T-helper 1 cell treated with Interleukin-12 subunit alpha and Interleukin-12 subunit beta and Interleukin-4 antibody, amounts not matched to agents 30 μg/mL and 1 μg/mL, for 36 hours (primary cell): Measurements from ENCODE around the gene KANK4.

ENCODE experiments used
- H3K27ac Mint-ChIP-seq: one replicate; pipeline ENCODE4 v1.8.0; 2021; ENCODE audit warnings: mild to moderate bottlenecking, mixed read lengths
- H3K27me3 Mint-ChIP-seq: one replicate; pipeline ENCODE4 v1.8.0; 2021; ENCODE audit warnings: low read depth, mixed read lengths
- H3K36me3 Mint-ChIP-seq: one replicate; pipeline ENCODE4 v1.8.0; 2021; ENCODE audit warnings: low read depth, mixed read lengths
- H3K4me1 Mint-ChIP-seq: one replicate; pipeline ENCODE4 v1.8.0; 2021; ENCODE audit warnings: low read depth, mixed read lengths
- H3K4me3 Mint-ChIP-seq: one replicate; pipeline ENCODE4 v1.8.0; 2021; ENCODE audit warnings: mild to moderate bottlenecking, moderate library complexity, mixed read lengths
- H3K9me3 Mint-ChIP-seq: one replicate; pipeline ENCODE4 v1.8.0; 2021; ENCODE audit warnings: mixed read lengths

Gene KANK4

GRCh38 chr1:62349470-62350233 is 30.4 kb upstream of the KANK4 start:
- Mint-ChIP-seq H3K36me3 (no peaks in the 10 kb centered on the region), H3K4me1 (no peaks in the 10 kb centered on the region), H3K4me3 (no peak overlapping the region), H3K27me3 (no peaks in the 10 kb centered on the region), H3K27ac (no peak overlapping the region), H3K9me3 (no peaks in the 10 kb centered on the region)

DNA sequence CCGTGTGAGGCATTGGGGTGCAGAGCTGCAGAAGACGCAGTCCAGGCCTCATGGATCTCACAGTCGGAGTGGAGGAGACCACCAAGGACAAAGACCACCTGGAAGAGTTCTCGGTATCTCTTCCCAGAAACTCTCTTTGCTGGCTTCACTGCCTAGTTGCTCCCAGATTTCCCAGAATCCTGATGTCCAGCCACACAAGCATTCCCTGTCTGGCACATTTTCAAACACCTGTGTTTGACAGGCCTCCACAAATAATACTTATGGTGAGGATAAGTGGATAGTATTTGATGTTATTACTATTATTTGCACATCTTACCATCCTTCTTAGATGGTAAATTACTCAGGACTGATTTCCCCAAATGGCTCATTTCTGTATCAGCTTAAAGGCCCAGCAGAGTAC is 27.7 kb upstream of the KANK4 start:
- H3K4me1 Mint-ChIP-seq = no peaks in the 10 kb centered on the region
- H3K4me3 Mint-ChIP-seq = no peak overlapping the region
- no peaks in the 10 kb centered on the region for H3K36me3 Mint-ChIP-seq
- no peaks in the 10 kb centered on the region for H3K9me3 Mint-ChIP-seq
- H3K27me3 Mint-ChIP-seq = no peaks in the 10 kb centered on the region
- no peak overlapping the region for H3K27ac Mint-ChIP-seq

- H3K36me3 Mint-ChIP-seq = no peaks in the 10 kb centered on the region
- H3K4me3 Mint-ChIP-seq = no peak overlapping the region
- no peaks in the 10 kb centered on the region for H3K9me3 Mint-ChIP-seq
- no peaks in the 10 kb centered on the region for H3K4me1 Mint-ChIP-seq
- H3K27me3 Mint-ChIP-seq = no peaks in the 10 kb centered on the region
- H3K27ac Mint-ChIP-seq = no peak overlapping the region
These were observed 24.7 kb upstream of the KANK4 start for GRCh38 chr1:62343911-62344310.

DNA sequence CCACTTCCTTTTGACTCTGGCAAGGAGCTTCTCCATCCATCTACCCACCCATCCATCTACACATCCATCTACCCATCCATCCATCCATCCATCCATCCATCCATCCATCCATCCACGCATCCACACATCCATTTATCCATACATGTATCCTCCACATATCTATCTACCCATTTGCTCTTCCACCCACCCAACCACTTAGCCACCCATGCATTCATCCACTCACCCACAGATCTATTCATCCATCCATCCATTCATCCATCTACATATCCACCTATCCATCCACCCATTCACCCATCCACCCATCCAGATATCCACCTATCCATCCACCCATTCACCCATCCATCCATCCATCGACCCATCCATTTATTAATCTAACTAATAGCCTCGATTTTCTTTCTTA is 23.0 kb upstream of the KANK4 start:
- no peaks in the 10 kb centered on the region for H3K27me3 Mint-ChIP-seq
- no peak overlapping the region for H3K4me3 Mint-ChIP-seq
- H3K9me3 Mint-ChIP-seq = no peaks in the 10 kb centered on the region
- H3K4me1 Mint-ChIP-seq = no peaks in the 10 kb centered on the region
- H3K27ac Mint-ChIP-seq = no peak overlapping the region
- H3K36me3 Mint-ChIP-seq = no peaks in the 10 kb centered on the region

DNA sequence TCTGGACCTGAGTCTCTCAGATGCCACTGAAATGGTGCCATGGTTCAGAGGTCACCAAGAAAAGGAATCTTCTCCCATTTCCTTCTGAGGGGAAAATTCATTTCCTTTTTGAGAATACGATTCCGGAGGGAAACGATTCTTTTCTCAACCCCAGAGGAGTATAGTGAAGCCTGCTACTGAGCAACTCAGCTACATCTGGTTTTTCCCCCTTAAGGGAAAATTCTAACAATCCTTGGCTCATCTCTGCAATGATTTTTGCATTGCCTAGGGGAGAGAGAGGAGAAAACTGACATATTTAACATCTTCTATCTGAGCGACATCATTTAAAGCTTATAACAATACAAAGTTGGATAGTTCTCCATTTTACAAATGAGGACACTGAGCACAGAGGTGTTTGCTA is 22.4 kb upstream of the KANK4 start:
- Mint-ChIP-seq H3K9me3 (no peaks in the 10 kb centered on the region), H3K4me1 (no peaks in the 10 kb centered on the region), H3K36me3 (no peaks in the 10 kb centered on the region), H3K27me3 (no peaks in the 10 kb centered on the region), H3K27ac (no peak overlapping the region), H3K4me3 (no peak overlapping the region)

DNA sequence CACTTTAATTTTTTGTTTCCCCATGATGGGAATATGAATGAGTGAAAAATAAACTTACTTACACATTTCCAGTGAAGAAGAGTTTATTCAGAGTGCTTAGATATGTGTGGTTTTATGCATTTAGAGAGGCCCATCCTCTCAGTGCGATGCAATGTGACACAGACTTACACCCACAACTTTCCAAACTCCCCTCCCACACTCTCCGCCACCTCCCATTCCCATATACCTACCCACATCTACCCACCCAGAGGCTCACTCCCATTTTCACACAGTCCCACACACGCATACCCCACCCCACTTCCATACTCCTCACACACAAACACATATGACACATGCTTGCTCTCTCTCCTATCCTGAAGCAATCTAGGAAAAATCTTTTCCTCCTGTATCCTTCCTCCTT is 21.9 kb upstream of the KANK4 start:
- no peak overlapping the region for H3K4me3 Mint-ChIP-seq
- H3K9me3 Mint-ChIP-seq = no peaks in the 10 kb centered on the region
- no peak overlapping the region for H3K27ac Mint-ChIP-seq
- no peaks in the 10 kb centered on the region for H3K36me3 Mint-ChIP-seq
- no peaks in the 10 kb centered on the region for H3K27me3 Mint-ChIP-seq
- no peaks in the 10 kb centered on the region for H3K4me1 Mint-ChIP-seq

GRCh38 chr1:62337706-62338631 is 18.7 kb upstream of the KANK4 start:
- no peak overlapping the region for H3K4me3 Mint-ChIP-seq
- no peaks in the 10 kb centered on the region for H3K9me3 Mint-ChIP-seq
- H3K36me3 Mint-ChIP-seq = no peaks in the 10 kb centered on the region
- no peaks in the 10 kb centered on the region for H3K27me3 Mint-ChIP-seq
- H3K27ac Mint-ChIP-seq = no peak overlapping the region
- H3K4me1 Mint-ChIP-seq = no peaks in the 10 kb centered on the region

DNA sequence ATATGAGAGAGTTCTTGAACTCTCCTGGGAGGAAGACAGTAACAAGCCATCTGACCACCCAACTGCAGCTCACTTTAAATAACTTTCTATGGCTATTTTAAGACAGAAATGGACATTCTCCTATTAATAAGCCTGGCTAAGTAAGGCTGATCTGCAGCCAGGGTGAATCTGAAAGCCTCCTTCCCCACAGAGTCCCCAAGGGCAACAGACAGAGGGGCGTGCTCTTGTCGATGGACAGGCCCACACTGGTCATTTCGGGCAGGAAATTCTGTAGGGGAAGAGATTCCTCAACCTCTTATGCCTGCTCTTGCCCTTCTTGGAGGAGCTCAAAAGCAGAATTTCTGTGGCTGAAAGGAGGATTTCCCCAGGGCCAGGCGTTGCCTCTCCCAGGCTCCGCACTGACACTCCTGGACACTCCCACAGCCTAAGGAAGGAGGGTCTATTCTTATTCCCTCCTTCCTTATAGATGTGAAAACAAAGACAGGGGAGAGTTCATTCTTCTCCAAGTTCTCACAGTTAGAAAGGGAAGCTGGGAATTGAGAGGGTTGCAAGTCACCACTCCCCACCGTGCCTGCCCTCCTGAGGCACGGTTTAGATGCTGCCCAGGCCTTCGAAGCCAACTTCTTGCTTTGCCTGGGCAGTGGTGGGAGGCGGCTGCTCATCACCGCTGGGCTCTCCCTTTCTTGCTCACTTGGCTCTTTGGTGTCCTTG is 17.9 kb upstream of the KANK4 start:
- Mint-ChIP-seq H3K27me3 (no peaks in the 10 kb centered on the region), H3K27ac (no peak overlapping the region), H3K4me1 (no peaks in the 10 kb centered on the region), H3K9me3 (no peaks in the 10 kb centered on the region), H3K4me3 (no peak overlapping the region), H3K36me3 (no peaks in the 10 kb centered on the region)

DNA sequence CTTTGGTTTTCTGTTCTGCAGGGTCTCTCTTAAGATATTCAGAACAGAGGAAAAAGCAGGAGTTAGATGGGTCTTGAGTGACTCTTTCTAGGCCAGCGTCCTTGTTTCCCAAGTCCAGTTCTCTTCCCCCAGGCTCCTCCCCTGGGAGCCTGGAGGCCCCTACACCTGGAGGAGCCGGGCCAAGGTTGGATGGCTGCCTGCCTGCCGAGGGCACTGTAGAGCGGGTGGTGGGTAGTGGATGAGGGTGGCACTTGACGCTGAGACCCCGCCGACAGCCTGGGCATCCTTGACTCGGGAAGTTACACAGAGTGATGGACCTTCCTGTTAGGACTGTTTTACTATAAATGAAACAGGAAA is 17.4 kb upstream of the KANK4 start:
- H3K27ac Mint-ChIP-seq = no peak overlapping the region
- H3K27me3 Mint-ChIP-seq = no peaks in the 10 kb centered on the region
- no peaks in the 10 kb centered on the region for H3K9me3 Mint-ChIP-seq
- H3K36me3 Mint-ChIP-seq = no peaks in the 10 kb centered on the region
- H3K4me1 Mint-ChIP-seq = no peaks in the 10 kb centered on the region
- no peak overlapping the region for H3K4me3 Mint-ChIP-seq

DNA sequence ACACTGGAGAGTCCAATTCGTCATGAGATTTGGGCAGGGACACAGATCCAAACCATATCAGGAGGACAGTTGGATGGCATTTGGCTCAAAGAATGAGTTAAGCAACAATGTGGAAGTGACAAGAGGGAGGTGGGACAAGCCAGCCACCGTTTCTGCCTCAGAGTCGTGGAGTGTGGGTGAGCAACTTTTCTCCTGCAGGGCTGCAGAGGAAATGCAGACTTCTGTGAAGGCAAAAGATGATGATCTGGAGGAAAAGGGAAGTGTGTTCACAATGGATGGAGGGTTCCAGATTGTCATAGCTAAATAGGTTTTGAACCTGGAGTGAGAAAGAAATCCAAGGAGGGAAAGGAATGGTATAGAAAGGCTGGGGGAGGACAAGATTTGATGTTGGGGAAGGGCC is 16.4 kb upstream of the KANK4 start:
- no peaks in the 10 kb centered on the region for H3K36me3 Mint-ChIP-seq
- H3K4me3 Mint-ChIP-seq = no peak overlapping the region
- no peak overlapping the region for H3K27ac Mint-ChIP-seq
- no peaks in the 10 kb centered on the region for H3K9me3 Mint-ChIP-seq
- no peaks in the 10 kb centered on the region for H3K27me3 Mint-ChIP-seq
- H3K4me1 Mint-ChIP-seq = no peaks in the 10 kb centered on the region

DNA sequence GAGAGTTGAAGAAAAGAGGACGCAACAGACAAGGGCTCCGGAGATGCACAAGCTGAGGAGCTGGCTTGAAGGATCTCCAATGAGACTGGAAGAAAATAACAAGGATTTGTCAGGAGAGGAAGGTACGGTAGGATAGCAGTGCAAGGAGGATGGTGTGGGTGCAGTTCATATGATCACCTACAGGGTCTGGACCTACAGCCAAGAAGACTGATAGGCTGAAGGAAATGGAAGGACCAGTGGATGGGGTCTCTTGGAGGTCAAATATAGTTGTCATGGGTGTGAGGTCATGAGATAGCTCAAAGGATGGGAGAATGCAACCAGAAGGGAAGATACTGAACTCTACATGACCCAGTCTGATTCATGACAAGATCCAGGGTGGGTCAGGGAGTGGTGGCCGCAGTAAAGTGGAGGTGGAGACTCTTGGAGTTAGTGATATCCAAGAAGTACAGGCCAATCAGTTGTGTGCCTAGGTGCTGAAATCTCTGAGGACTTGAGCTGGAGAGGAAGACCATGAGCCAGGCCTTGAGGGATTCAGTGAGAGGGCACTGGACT is 15.3 kb upstream of the KANK4 start:
- H3K36me3 Mint-ChIP-seq = no peaks in the 10 kb centered on the region
- no peaks in the 10 kb centered on the region for H3K4me1 Mint-ChIP-seq
- H3K27me3 Mint-ChIP-seq = no peaks in the 10 kb centered on the region
- H3K27ac Mint-ChIP-seq = no peak overlapping the region
- no peak overlapping the region for H3K4me3 Mint-ChIP-seq
- H3K9me3 Mint-ChIP-seq = no peaks in the 10 kb centered on the region

DNA sequence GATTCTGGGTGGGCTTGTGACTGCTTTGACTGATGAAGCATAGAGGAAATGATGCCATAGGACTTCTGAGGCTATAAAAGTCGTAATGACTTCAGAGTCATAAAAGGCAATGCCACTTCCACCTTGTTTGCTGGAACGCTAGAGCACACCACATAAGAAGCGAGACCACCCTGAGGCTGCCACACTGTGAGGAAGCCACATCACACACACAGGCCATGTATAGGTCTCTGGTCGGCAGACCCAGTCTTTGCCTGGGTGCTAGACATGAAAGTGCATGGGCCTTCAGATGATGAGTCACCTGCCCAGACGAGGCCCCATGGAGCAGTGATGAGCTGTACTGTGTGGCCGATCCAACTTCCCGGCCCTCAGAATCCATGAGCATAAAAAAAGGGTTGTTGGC is 14.2 kb upstream of the KANK4 start:
- no peaks in the 10 kb centered on the region for H3K4me1 Mint-ChIP-seq
- no peaks in the 10 kb centered on the region for H3K36me3 Mint-ChIP-seq
- H3K27ac Mint-ChIP-seq = no peak overlapping the region
- no peak overlapping the region for H3K4me3 Mint-ChIP-seq
- H3K27me3 Mint-ChIP-seq = no peaks in the 10 kb centered on the region
- no peaks in the 10 kb centered on the region for H3K9me3 Mint-ChIP-seq

DNA sequence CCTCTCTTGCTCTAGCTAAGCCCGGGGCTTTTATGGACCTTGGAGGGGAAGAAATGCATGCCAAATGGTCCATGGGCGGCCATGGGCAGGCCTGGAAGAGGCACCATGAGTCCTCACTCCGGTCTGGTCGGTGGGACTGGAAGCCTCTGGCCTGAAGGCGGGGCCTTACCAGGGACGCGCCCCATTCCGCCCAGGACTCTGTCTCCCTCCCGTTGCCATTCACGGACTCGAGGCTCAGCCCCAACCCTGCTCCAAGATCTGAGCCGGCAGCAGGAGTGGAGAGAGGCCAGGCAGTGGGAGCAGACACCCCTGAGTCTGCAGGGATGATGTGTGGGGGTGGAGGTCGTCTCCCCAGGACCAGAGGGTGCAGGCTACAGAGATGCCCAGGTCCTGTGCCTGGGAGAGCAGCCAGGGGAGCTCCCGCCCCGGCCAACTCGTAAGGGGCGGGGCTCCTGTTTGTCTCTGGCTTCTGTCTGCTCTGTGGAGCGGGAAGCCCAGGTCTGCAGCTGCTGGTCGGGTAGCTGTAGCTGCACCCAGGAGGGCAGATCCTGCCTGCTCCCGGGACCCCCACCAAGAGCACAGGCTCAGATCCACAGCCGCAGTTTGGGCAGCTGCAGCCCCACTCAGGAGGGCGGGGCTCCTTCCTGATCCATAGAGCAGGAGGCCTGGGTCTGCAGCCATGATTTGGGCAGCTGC is 8.3 kb upstream of the KANK4 start:
- H3K27me3 Mint-ChIP-seq = no peaks in the 10 kb centered on the region
- H3K4me1 Mint-ChIP-seq = no peaks in the 10 kb centered on the region
- no peaks in the 10 kb centered on the region for H3K36me3 Mint-ChIP-seq
- H3K4me3 Mint-ChIP-seq = no peak overlapping the region
- no peak overlapping the region for H3K27ac Mint-ChIP-seq
- H3K9me3 Mint-ChIP-seq = no peaks in the 10 kb centered on the region

- H3K9me3 Mint-ChIP-seq = no peaks in the 10 kb centered on the region
- H3K27ac Mint-ChIP-seq = no peak overlapping the region
- H3K27me3 Mint-ChIP-seq = no peaks in the 10 kb centered on the region
- H3K4me3 Mint-ChIP-seq = no peak overlapping the region
- H3K4me1 Mint-ChIP-seq = no peaks in the 10 kb centered on the region
- no peaks in the 10 kb centered on the region for H3K36me3 Mint-ChIP-seq
These were observed 6.4 kb upstream of the KANK4 start for GRCh38 chr1:62325681-62326080.
